MCF 10A (cell line): ENCODE data around the gene TOMM40. TPM values are rescaled to one million over a fixed set of nuclear protein-coding genes. Genes with fewer than 3 reads are reported as not detected.
"Not testable (repeated sequence)": the region's sequence is repeated elsewhere in the genome, so short reads cannot be mapped to it uniquely, and the experiment has no call there.

Experiments
- BruUV-seq: library from RNA; stranded (reverse); fragments of 400-500 nt; replicated peaks from 2 replicates; lab custom pipeline; 2021; lab: Mats Ljungman, UMichigan
- CTCF ChIA-PET: fragments of 300-600 bp; sonication (Branson Sonifier 250); formaldehyde crosslinking; extraction: SDS; loops from one replicate; lab custom pipeline; 2021; ENCODE audit warnings: antibody characterized with exemption, inconsistent platforms; lab: Yijun Ruan, JAX
- POLR2A ChIA-PET: fragments of 300-600, 350-650 bp; sonication (Branson Sonifier 250); formaldehyde crosslinking; extraction: SDS; loops from one replicate; lab custom pipeline; 2020; ENCODE audit warnings: antibody characterized with exemption, inconsistent platforms; lab: Yijun Ruan, JAX
- DNase-seq: peaks from one replicate; pipeline ENCODE4 v3.0.0-alpha.2; 2018; ENCODE audit not compliant: unreplicated experiment
- H3K27ac Mint-ChIP-seq: one replicate; pipeline ENCODE4 v1.8.0; 2022; ENCODE audit warnings: mild to moderate bottlenecking, low read depth, mixed read lengths; ENCODE audit not compliant: unreplicated experiment
- H3K27me3 Mint-ChIP-seq: one replicate; pipeline ENCODE4 v1.8.0; 2022; ENCODE audit warnings: mixed read lengths; ENCODE audit not compliant: insufficient read depth, unreplicated experiment
- H3K36me3 Mint-ChIP-seq: one replicate; pipeline ENCODE4 v1.8.0; 2022; ENCODE audit warnings: mild to moderate bottlenecking, moderate library complexity, mixed read lengths; ENCODE audit not compliant: insufficient read depth, unreplicated experiment
- H3K4me1 Mint-ChIP-seq: one replicate; pipeline ENCODE4 v1.8.0; 2022; ENCODE audit warnings: mixed read lengths; ENCODE audit not compliant: insufficient read depth, unreplicated experiment
- H3K4me3 Mint-ChIP-seq: one replicate; pipeline ENCODE4 v1.8.0; 2022; ENCODE audit warnings: mild to moderate bottlenecking, moderate library complexity, mixed read lengths; ENCODE audit not compliant: unreplicated experiment
- H3K9me3 Mint-ChIP-seq: one replicate; pipeline ENCODE4 v1.8.0; 2022; ENCODE audit warnings: mixed read lengths; ENCODE audit not compliant: unreplicated experiment
- CTCF ChIP-seq: fragments of 200-600 bp; IDR thresholded peaks from one replicate; pipeline ENCODE4 v1.8.0; 2022; ENCODE audit warnings: antibody characterized with exemption, mild to moderate bottlenecking; ENCODE audit not compliant: unreplicated experiment
- intact Hi-C: fragments of 100-400 bp; cut with micrococcal nuclease; formaldehyde crosslinking; loops from 2 replicates; pipeline ENCODE4 v1.14.1; 2022
- total RNA-seq: library from RNA; stranded (reverse); gene quantifications from 2 replicates; pipeline ENCODE4 v1.2.3, GENCODE V29; 2022

TOMM40 gene
- total RNA-seq, 1 experiment from 2014 or later, result 114 TPM

- POLR2A ChIA-PET, result no interaction called here
- no peak overlapping the region for H3K27ac Mint-ChIP-seq
- intact Hi-C loops, result no loop called here
Observed at GRCh38 chr19:44876930-44877535, 14.0 kb upstream of the TOMM40 start.

GRCh38 chr19:44878120-44878865, 12.8 kb upstream of the TOMM40 start:
- ChIA-PET POLR2A (no interaction called here), CTCF (no interaction called here)
- no peak for DNase-seq
- Mint-ChIP-seq H3K27ac (no peak overlapping the region), H3K4me3 (no peak overlapping the region), H3K4me1 (no peaks in the 10 kb centered on the region), H3K27me3 (no peaks in the 10 kb centered on the region), H3K36me3 (peaks cover 34% of the 10 kb centered on the region), H3K9me3 (no peaks in the 10 kb centered on the region)
- BruUV-seq, result TSS peak; percentile 52
- no peak for TF ChIP-seq CTCF
- intact Hi-C loops, result no loop called here

More at GRCh38 chr19:44876930-44877535, 14.0 kb upstream of the TOMM40 start:
- CTCF ChIA-PET, result interaction anchor here (0.7 kb wide), 1 partner anchor 85 kb away, joined by 3 read pairs; no protein-coding TSS in a partner anchor
- BruUV-seq, result no TSS peak
- Mint-ChIP-seq H3K4me3 (no peak overlapping the region), H3K4me1 (no peaks in the 10 kb centered on the region), H3K36me3 (peaks cover 34% of the 10 kb centered on the region), H3K9me3 (no peaks in the 10 kb centered on the region), H3K27me3 (no peaks in the 10 kb centered on the region)
- no peak for TF ChIP-seq CTCF
- DNase-seq, result no peak

- Mint-ChIP-seq H3K36me3 (peaks cover 25% of the 10 kb centered on the region), H3K27ac (no peak overlapping the region), H3K4me3 (no peak overlapping the region), H3K27me3 (no peaks in the 10 kb centered on the region), H3K4me1 (no peaks in the 10 kb centered on the region), H3K9me3 (no peaks in the 10 kb centered on the region)
- POLR2A ChIA-PET, result interaction anchor here (0.6 kb wide), 1 partner anchor 75 kb away, joined by 3 read pairs; no protein-coding TSS in a partner anchor
- no peak for TF ChIP-seq CTCF
- BruUV-seq, result no TSS peak
- no peak for DNase-seq
- intact Hi-C loops, result no loop called here
- CTCF ChIA-PET, result no interaction called here
Observed at GRCh38 chr19:44879309-44880065, 11.6 kb upstream of the TOMM40 start.

GRCh38 chr19:44882063-44882462, 9.0 kb upstream of the TOMM40 start:
- Mint-ChIP-seq H3K27me3 (no peaks in the 10 kb centered on the region), H3K9me3 (no peaks in the 10 kb centered on the region), H3K4me1 (no peaks in the 10 kb centered on the region), H3K36me3 (peaks cover 6% of the 10 kb centered on the region), H3K27ac (no peak overlapping the region), H3K4me3 (no peak overlapping the region)
- POLR2A ChIA-PET, result no interaction called here
- CTCF ChIA-PET, result interaction anchor here (1.2 kb wide), 1 partner anchor 456 kb away, joined by 3 read pairs; no protein-coding TSS in a partner anchor
- no peak for TF ChIP-seq CTCF
- DNase-seq, result no peak
- intact Hi-C loops, result no loop called here
- BruUV-seq, result no TSS peak

GRCh38 chr19:44882619-44883397, 8.2 kb upstream of the TOMM40 start:
- H3K27ac Mint-ChIP-seq, result not testable (repeated sequence)

More at GRCh38 chr19:44882619-44883397, 8.2 kb upstream of the TOMM40 start:
- intact Hi-C loops, H3K4me3 Mint-ChIP-seq, BruUV-seq, H3K9me3 Mint-ChIP-seq, H3K36me3 Mint-ChIP-seq, POLR2A ChIA-PET, DNase-seq, H3K4me1 Mint-ChIP-seq, H3K27me3 Mint-ChIP-seq: not testable (repeated sequence)
- CTCF ChIA-PET, result interaction anchor here (0.6 kb wide), 1 partner anchor 27 kb away, joined by 4 read pairs; no protein-coding TSS in a partner anchor
